NCI-H1417 treated with DMSO at 0.1 percent for 48 hours (cell line): Measurements from ENCODE around the gene ISM2.

Experiments
- DNase-seq: peaks from one replicate; lab custom pipeline; 2025; lab: John Stamatoyannopoulos, UW

ISM2 gene

DNA sequence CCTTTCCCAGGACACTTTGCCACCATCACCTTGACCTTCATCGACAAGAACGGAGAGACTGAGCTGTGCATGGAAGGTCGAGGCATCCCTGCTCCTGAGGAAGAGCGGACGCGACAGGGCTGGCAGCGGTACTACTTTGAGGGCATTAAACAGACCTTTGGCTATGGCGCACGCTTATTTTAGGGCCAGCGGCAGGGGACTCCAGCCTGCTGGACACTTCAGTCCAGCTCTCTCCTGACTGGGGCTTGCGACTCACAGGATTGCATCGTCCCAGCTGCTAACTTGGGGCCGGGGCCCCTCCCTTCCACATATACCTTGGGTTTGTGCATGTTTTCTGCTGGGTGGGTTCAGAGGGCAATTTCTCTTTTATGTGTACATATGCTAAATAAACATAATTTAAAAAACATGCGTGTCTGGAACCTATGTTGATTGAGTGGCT lies 29.5 kb downstream of the ISM2 start:
- no peak for DNase-seq

DNA sequence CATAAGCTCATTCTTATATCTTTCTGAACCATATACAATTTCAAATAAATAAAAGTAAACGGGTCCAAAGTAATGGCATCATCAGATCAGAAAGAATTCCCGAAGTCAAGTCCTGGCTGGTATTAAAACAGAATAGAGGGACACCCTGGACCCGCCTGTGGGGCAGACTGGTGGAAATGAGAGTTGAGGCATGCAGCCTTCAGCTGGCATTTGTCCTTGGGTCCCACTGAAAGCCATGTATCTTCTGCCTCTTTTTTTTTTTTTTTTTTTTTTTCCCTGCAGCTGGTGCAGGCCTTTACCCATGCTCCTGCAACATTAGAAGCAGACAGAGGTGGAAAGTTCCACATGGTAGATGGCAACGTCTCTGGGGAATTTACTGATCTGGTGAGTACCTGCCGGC lies 30.8 kb downstream of the ISM2 start:
- no peak for DNase-seq

DNA sequence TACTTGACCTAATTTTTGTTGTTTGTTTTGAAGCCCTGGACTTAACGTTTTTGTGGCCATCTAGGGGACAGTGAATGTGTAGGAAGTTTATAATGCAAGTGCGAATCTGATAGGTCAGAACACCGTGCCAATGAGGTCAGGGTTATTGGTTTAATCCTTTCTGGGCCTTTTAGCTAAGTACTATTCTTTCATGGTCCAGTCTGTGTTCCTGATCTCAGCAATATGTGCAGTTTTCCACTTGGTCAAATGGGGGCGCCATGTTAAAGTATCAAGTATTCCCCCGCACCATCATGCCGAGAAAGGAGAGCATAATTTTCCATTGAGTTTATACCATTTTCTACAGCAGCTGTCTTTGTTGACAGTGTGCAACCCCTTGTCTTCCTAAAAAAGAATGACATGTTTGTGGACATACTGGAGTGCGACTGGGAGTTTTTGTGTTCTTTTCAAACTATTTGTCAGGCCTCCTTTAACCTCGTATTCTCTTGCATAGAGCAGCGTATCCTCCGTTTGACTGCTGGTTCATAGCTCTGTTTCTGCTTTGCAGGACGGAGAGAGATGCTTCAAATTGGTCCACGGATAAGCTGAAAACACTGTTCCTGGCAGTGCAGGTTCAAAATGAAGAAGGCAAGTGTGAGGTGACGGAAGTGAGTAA lies 39.4 kb downstream of the ISM2 start:
- DNase-seq: no peak

DNA sequence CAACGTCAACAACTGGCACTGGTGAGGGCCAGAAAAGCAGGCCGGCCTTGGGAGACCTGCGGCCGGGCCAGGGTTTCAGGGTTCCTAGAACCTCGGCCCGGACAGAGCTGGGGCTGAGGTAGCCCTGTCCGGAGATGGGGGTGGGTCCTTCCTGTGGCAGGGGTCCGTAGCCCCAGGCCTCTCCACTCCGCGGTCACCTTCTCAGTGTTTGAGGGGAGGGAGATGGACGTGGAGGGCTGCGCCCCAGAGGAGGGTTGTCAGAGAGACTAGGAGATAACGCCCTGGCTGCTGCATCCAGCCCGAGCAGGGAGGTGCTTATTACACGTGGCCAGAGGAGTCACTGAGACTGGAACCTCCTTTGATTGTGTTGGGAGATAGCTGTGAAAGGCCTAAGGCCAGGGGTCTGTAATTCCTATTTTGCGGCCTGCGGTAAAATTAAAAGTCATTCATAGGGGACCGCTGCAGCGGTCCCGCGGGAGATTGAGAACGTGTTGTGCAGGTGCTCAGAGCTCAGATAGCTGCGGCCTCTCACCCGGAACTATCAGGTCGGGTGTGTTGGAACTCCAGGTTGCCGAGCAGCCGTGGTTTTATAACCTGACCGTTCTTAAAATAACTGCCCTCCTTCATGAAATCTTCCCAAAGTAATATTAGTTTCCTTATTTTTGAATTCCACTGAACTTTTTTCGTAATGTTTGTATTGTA lies 40.2 kb downstream of the ISM2 start:
- DNase-seq: no peak

DNA sequence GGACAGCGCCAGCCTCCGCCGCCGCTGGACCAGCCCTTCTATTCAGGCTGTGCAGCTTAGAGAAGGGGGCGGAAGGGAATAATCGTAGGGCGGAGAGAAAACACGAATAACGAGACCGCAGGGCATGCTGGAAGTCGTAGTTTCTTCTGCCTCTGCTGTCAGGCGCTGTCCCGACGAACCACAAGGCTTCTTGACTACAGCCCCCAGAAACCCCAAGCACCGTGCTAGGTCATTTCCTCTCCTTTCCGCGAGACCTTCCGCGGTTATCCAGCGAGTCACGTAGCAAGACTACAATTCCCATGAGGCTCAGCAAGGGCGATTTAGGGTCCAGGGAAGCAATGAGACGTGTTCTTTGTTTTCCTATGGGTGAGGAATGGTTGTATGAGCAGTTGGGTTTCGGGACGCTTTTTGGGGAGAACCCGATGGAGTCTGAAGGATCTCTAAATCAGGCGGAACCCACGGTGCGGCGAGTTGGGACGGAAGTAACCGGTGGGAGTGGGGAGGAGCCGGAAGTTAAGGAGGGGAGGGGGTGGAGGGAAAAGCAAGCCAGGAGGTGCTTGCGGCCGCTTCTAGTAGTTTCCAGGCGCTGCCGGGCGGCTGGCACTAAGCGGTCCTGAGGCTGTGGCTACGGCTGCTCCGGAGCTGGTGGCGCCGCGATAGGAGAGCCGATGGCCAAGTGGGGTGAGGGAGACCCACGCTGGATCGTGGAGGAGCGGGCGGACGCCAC lies 40.9 kb downstream of the ISM2 start, which contains the start of the genes AHSA1 and VIPAS39:
AHSA1 (plus strand) TSS at position 572 of the 727 bp plus-strand sequence; CDS start at position 669, 97 bp downstream.
VIPAS39 (minus strand) TSS at position 80 of the 727 bp plus-strand sequence. CDS start 3,499 bp downstream, outside the sequence.
- DNase-seq: peak; percentile 99

DNA sequence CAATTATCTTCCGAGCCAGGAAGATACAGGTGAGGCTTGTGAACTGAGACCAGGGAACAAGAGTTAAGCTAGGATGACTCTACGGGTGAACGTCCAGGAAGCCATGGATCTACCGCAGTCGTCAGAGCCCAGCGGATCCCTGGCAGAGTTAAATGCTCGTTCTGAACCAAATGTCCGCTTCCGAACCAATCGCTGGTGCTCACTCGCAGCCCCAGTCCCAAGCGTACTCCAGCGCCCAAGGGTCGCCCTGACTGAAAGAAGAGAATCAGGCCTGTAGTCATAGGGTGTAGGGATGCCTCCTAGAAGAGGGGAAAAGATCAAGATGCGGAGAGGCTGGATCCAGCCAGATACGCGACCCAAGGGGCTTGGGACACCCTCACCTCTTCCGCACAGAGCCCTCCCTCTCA lies 41.5 kb downstream of the ISM2 start:
- no peak for DNase-seq

DNA sequence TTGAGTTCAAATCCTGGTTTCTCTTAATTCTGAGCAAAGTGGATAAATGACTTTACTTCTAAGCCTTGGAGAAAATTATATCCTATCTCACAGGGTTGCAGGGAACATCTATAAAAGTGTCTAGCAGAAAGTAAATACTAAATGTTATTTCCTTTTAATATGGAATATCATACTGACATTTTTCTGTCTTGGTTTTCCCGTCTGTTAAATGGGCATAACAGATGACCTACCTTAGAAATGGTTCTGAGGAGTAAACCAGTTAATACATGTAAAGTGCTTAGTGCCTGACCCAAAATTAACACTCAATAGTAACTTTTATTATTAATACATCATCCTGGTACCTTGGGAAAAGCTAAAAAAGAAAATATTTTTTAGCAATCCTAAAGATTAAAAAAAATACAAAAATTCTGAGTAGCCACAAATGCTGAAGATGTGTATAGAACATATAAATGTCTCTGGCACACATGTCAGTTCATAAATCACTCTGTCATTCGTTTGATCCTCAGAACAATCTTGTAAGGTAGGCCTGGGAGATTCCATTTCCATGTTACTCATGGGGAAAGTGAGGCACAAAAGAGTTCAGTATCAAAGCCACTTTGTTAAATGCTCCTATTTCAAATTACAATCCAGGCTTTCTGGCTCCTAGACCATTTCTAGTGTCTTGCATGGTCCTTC lies 42.5 kb downstream of the ISM2 start:
- no peak for DNase-seq

DNA sequence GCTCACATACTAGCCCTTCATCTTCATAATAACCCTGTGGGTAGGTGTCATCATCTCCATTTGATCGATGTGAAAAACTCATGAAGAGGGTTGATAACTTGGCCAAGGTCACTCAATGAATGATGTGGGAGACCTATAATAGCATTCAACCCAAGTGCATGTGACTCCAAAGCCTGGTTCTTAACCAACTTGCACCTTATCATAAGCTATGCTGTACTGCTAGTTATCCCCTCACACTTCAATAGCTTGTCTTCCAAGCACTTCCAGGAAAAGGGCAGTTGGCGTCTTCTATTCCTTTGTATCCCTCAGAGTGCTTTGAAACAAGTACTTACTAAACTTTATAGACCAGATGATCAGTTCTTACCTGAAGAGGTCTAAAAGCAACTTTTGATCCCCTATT lies 56.4 kb downstream of the ISM2 start:
- DNase-seq: no peak

DNA sequence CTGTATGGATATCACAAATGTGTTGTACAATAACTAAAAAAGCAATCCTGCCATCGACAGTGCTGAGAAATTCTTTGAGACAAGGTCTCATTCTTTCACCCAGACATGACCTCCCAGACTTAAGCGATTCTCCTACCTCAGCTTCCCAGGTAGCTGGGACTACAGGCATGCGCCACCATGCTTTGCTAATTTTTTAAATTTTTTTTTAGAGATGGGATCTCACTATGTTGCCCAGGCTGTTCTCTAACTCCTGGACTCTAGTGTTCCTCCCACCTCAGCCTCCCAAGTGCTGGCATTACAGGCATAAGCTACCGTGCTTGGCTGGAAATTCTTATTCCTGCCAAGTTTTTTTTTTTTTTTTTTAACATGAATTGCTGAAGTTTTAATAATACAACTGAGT lies 58.8 kb downstream of the ISM2 start:
- DNase-seq: no peak

DNA sequence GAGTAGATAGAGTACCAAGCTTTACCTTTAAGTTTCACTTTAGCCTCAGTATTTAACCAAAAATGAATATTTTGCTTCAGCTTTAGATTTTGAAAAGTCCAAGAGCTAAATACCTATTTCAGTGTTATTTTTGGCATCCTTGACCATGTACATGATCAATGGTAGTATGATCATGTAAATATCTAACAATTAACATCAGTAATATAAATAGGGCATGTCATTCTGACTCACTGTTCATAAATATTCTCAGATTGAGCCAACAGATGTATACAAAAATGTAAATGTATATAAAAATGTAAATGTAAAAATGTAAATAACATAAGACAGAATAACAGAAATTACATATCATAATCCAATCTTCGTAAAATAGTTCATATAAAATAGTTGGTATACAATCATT lies 60.0 kb downstream of the ISM2 start:
- no peak for DNase-seq

DNA sequence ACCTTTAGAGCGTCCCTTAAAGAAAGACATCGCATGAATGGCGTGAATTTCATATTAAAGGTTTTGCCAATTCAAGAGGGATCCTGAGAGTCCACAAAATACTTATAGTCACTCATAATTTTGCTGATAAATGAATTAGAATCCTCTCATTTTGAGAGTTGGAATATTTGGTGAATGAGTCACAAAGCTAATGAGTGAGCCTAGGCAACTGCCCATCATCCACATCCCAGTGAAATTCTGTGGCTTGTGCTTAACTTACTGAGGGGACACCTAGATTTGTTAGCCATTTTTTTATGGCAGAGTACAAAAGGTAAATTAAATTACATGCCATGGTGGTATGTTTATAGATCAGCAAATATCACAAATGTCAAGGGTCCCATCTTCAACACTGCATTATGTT lies 62.6 kb downstream of the ISM2 start:
- DNase-seq: no peak

DNA sequence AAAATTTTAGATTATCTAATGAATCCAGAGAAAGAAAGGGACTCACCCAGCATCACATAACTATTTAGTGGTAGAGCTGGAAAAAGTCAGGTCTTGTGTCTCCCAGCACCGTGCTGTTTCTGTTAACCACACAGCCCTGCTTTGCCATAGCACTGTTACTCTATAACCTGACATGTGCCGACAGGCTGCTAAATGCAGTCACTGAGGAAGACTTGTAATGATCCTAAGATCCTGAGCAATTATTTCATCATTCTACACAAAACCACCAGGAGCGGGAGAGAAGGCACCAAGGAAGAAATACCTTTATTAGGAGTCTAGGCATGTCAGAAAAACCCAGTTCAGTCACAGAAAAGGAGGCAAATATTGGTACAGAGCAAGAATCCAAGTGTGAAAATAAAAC lies 72.2 kb downstream of the ISM2 start:
- DNase-seq: no peak

DNA sequence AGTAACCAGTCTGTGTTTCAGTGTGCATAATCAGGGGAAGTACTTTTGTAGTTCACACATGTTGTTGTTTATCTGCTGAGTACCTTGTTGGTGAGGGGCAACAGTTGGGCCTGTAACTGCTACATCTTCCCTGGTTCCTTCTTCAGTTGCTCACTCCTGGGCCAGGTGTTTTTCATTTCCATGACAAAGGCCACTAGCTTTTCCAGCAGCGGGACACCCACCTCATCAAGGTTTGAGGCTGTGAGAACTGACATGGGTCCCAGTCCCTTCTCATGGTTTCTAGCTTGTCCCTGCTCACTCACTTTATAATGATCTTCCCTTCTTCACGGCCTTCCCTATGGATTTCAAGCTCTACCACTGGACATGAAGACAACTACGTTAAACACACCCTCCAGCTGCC lies 73.8 kb downstream of the ISM2 start:
- no peak for DNase-seq
